ENCODE measurements around the gene POLD4. TPM values are rescaled to one million over a fixed set of nuclear protein-coding genes. Genes with fewer than 3 reads are reported as not detected.

Gene POLD4
- total and polyA plus RNA-seq, 2 of the 13 experiments (the other 11 are each of a cell fraction or from before 2014, with no cell fraction given): 10.5 to 27.4 TPM

DNA sequence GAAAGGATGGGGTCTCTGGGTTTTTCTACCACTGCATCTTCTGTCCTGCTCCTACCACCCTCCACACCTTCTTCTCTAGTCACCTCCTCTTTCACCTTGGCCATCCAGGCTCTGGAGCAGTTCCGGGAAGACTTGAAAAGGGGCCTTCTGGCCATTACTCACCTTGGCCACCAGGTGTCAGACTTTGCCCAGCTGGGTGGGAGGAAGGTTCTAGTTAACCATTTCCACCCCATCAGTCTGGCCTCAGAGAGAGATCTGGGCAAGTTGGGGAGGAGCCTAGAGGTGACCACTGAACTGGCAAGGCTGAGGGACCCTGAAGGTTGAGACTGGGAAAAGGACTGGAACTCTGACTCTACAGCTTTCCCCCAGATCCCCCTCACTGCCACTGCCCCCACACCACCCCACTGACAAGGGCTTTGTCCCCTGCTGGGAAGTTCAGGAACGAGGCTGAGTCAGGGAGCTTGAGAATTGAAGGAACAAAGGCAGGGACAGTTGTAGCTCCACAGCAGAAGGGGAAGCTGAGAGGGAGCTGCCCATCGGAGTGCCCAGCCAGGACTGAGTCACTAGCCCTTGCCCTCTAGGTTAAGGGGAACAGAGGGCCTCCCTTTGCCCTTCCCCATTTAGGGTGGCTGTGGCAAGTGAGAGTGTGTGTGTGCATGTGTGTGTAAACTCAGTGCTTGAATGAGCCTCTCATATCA is 3.7 kb upstream of the POLD4 start (continued):
- TF ChIP-seq ATAD3A (CRISPR knock-in tag; IDR thresholded peaks at IDR 0.05) (no peak), NR2F6 (IDR thresholded peaks at IDR 0.05) (0 out of 2 replicates have a peak, but pooled peaks have one; percentile 13), NR2F6 (CRISPR knock-in tag; IDR thresholded peaks at IDR 0.05) (0 out of 2 replicates have a peak, but pooled peaks have one; percentile 12), ZNF746 (CRISPR knock-in tag; IDR thresholded peaks at IDR 0.05) (no peak), ZMYM3 (CRISPR knock-in tag; IDR thresholded peaks at IDR 0.05) (peak; percentile 40), MIXL1 (CRISPR knock-in tag; IDR thresholded peaks at IDR 0.05) (0 out of 2 replicates have a peak, but pooled peaks have one; percentile 30), CEBPG (CRISPR knock-in tag; IDR thresholded peaks at IDR 0.05) (peak; percentile 11; the same call in 1 of the 2 replicates), BORCS8-MEF2B (CRISPR knock-in tag; IDR thresholded peaks at IDR 0.05) (peak; percentile 57; the same call in 1 of the 2 replicates), PPARG (CRISPR knock-in tag; conservative IDR thresholded peaks at IDR 0.05) (0 out of 2 replicates have a peak, but pooled peaks have one; percentile 26), SMC3 (IDR thresholded peaks at IDR 0.05; ENCODE audit: low read length) (peak; percentile 96), SP1 (IDR thresholded peaks at IDR 0.05) (no peak), SP1 (CRISPR knock-in tag; IDR thresholded peaks at IDR 0.05) (peak; percentile 40; the same call in 1 of the 2 replicates), HMG20B (CRISPR knock-in tag; conservative IDR thresholded peaks at IDR 0.05) (0 out of 2 replicates have a peak, but pooled peaks have one; percentile 49), KLF16 (CRISPR knock-in tag; IDR thresholded peaks at IDR 0.05) (peak in 1 of 2 experiments; percentile 62; a peak in 1 of 4 replicates), STAG1 (CRISPR knock-in tag; IDR thresholded peaks at IDR 0.05) (peak; percentile 87)
- TF ChIP-seq, protein P1, sequence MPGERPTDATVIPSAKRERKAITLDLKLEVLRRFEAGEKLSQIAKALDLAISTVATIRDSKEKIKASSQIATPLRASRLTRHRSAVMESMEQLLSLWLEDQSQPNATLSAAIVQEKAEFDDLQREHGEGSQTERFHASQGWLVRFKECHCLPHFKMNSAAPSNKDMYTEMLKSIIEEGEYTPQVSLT (CRISPR knock-in tag; IDR thresholded peaks at IDR 0.05; ENCODE audit: borderline replicate concordance, low read depth): no peak
- TF ChIP-seq, protein P2, sequence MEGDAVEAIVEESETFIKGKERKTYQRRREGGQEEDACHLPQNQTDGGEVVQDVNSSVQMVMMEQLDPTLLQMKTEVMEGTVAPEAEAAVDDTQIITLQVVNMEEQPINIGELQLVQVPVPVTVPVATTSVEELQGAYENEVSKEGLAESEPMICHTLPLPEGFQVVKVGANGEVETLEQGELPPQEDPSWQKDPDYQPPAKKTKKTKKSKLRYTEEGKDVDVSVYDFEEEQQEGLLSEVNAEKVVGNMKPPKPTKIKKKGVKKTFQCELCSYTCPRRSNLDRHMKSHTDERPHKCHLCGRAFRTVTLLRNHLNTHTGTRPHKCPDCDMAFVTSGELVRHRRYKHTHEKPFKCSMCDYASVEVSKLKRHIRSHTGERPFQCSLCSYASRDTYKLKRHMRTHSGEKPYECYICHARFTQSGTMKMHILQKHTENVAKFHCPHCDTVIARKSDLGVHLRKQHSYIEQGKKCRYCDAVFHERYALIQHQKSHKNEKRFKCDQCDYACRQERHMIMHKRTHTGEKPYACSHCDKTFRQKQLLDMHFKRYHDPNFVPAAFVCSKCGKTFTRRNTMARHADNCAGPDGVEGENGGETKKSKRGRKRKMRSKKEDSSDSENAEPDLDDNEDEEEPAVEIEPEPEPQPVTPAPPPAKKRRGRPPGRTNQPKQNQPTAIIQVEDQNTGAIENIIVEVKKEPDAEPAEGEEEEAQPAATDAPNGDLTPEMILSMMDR (CRISPR knock-in tag; IDR thresholded peaks at IDR 0.05): peak; percentile 98
- TF ChIP-seq, protein P3, sequence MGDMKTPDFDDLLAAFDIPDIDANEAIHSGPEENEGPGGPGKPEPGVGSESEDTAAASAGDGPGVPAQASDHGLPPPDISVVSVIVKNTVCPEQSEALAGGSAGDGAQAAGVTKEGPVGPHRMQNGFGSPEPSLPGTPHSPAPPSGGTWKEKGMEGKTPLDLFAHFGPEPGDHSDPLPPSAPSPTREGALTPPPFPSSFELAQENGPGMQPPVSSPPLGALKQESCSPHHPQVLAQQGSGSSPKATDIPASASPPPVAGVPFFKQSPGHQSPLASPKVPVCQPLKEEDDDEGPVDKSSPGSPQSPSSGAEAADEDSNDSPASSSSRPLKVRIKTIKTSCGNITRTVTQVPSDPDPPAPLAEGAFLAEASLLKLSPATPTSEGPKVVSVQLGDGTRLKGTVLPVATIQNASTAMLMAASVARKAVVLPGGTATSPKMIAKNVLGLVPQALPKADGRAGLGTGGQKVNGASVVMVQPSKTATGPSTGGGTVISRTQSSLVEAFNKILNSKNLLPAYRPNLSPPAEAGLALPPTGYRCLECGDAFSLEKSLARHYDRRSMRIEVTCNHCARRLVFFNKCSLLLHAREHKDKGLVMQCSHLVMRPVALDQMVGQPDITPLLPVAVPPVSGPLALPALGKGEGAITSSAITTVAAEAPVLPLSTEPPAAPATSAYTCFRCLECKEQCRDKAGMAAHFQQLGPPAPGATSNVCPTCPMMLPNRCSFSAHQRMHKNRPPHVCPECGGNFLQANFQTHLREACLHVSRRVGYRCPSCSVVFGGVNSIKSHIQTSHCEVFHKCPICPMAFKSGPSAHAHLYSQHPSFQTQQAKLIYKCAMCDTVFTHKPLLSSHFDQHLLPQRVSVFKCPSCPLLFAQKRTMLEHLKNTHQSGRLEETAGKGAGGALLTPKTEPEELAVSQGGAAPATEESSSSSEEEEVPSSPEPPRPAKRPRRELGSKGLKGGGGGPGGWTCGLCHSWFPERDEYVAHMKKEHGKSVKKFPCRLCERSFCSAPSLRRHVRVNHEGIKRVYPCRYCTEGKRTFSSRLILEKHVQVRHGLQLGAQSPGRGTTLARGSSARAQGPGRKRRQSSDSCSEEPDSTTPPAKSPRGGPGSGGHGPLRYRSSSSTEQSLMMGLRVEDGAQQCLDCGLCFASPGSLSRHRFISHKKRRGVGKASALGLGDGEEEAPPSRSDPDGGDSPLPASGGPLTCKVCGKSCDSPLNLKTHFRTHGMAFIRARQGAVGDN (CRISPR knock-in tag; IDR thresholded peaks at IDR 0.05): no peak; the same call in 1 of the 2 replicates
